Stimulated activated CD8-positive, alpha-beta memory T cell treated with anti-CD3 and anti-CD28 coated beads, Interleukin-7, amount 100 ng/mL, for 1 hour (primary cell): ENCODE measurements around the gene MICALL2.

Source experiments
- DNase-seq, 2 donors: peaks; one replicate each; pipeline ENCODE4 v3.0.0-alpha.2; 2020; ENCODE audit warnings: low read depth in 2 of 2

Gene MICALL2

DNA sequence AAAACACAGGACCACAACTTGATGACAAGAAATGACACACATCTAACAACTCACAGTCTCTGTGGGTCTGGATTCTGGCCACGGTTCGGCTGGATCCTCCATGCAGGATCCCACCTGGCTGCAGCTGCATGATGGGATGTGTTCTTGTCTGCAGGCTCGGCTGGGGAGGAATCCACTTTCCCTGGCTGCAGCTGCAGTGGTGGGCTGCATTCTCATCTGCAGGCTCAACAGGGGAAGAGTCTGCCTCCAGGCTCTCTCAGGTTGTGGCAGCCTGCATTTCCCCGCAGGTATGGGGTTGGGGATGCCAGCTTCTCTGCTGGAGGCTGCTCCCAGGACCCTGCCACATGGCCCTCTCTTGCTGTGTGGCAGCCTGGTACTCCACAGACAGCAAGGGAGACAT lies 64.9 kb downstream of the MICALL2 start:
- no peak for DNase-seq

DNA sequence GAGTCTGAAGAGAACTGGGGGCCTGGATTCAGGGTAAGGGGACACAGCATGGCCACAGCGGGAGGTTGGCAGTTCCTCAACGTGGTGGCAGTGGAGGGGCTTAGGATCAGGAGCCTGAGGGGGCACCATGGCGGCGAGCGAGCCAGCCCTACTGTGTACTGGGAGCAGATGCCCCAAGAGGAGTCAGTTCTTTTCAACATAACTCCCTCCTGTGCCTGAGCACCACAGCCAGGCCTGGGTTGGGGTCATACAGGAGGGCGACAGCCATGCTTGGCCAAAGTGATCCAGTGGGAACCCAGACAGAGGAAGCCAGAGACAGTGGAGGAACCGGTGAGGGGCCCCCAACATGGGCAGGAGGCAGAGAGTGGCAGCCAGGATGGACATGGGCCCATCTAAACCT lies 65.8 kb downstream of the MICALL2 start:
- no peak for DNase-seq

DNA sequence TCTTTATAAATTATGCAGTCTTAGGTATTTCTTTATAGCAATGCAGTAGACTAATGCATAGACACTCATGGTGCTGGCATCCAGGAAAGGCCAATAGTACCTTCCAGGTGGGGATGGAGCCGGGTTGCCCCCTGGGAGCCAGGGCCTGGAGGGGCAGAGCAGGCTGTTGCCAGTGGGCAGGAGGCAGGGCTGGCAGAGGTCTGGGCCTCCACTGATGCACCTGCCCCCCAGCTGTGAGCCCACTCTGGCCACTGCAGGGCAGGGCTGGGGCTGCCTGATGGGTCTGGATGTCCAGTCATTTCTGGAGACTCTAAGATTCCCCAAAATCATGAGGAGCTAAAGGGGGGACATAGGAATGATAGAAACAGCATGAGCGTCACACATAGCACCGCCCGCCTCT lies 66.7 kb downstream of the MICALL2 start:
- no peak for DNase-seq

DNA sequence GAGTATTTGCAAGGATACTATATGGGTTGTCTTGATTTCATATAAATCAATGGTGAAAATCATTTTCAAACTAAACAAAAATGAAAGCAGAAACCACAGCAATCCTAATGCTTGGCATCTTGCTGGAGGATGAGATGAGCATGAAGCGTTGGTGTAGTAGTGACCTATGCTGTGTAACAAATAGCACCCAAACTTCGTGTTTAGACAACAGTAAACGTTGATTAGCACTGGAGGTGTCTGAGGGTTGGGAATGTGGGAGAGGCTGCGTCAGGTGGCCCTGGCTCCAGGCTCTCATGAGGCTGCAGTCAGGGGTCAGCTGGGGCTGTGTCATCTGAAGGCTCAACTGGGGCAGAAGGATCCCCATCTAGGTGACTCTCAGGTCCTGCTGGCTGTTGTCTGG lies 67.8 kb downstream of the MICALL2 start:
- no peak for DNase-seq

DNA sequence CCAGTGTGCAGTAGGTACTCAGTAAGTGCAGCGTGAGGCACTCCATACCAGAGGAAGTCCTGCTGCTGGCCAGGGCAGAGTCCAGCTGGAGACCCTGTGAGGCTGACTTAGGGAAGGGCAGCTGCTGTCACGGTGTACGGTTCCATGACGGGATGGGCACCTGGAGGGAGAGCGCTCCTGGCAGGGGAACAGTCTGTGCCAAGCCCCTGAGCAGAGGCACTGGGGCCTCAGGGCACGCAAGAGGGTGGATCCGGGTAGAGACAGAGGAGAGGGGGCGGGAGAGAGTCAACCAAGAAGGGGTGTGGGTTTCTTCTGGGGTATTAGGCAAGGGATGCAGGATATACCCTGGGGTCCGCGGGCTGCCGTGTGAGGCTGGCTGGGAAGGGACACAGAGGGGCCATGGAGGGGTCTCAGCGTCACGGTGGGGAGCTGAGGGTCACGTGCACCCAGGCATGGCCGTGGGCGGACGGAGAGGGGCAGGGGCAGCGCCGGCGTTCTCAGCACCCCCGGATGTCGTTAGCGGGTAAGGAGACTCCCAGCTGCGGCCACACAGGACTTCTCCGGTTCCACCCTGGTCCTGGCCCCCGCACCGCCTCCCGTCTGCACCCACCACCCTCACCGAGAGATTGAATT lies 70.5 kb downstream of the MICALL2 start:
- no peak for DNase-seq

DNA sequence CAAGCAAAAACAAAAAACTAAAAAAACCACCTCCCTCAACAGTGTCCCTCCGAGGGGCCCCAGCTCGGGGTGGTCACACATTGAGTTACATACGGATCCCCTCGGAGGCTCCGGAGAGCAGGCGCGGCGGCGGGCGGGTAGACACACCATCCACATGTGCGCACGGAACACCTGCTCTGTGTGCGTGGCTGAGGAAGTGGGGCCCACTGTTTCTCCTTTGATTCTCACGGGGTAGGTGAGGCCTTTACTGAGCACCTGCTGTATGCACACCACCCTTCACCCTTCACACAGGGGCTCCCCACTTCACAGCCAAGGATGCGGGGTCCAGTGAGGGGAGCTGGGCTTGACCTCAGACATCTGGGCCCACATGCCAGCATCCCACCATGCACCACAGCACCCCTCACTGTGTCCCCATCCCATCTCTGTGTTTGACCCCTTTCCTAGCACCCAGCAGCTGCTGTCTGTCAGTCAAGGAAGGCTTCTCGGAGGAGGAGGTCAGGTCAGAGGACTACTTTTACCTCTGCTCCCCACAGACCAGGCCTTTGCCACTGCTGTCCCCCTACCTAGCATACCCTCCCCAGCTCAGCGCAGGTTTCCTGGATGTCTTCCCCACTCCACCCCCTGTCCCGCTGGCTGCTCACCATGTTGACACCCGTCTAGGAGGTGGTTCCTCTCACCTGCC lies 71.1 kb downstream of the MICALL2 start:
- DNase-seq = no peak

DNA sequence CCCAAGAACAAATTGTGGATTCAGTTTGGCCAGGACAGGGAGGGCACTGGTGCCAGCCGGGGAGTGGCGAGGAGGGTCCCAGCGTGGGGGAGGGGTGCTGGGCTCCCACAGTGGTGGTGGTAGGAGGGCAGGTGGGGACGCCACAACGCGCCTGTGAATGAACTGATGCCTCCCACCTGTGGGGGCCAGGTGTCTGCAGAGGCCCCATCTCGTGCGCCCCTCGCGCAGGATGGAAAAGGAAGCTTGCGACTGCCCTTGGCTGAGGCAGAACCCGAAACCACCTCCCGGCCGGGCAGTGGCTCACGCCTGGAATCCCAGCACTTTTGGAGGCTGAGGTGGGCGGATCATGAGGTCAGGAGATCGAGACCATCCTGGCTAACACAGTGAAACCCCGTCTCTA lies 72.0 kb downstream of the MICALL2 start:
- DNase-seq = no peak

DNA sequence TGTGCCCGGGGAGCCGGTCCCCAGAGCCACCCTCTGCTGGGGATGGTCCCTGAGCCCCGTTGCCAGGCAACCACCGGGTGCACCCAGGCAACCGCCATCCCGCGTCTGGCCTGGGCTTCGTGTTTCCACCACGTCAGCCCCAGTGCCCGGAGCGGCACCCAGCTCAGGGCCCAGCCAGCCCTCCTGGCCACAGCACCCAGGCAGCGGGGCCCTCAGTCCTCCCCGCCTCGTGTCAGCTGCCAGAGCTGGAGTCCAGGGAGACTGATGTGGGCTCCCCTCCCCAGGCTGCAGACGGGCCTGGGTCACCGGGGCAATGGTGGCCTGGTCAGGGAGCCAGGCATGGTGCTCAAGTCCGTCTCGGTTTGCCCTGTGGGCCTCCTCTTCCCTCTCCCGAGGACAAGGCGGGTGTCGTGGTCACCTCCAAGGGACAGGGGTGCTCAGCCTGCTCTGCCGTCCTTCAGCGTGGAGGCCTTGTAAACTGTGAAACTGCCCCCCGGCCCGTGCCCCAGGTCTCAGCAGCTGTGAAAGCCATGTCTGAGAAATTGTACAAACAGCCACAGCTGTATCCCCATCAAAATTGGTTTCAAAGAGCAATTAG lies 72.5 kb downstream of the MICALL2 start:
- no peak for DNase-seq

DNA sequence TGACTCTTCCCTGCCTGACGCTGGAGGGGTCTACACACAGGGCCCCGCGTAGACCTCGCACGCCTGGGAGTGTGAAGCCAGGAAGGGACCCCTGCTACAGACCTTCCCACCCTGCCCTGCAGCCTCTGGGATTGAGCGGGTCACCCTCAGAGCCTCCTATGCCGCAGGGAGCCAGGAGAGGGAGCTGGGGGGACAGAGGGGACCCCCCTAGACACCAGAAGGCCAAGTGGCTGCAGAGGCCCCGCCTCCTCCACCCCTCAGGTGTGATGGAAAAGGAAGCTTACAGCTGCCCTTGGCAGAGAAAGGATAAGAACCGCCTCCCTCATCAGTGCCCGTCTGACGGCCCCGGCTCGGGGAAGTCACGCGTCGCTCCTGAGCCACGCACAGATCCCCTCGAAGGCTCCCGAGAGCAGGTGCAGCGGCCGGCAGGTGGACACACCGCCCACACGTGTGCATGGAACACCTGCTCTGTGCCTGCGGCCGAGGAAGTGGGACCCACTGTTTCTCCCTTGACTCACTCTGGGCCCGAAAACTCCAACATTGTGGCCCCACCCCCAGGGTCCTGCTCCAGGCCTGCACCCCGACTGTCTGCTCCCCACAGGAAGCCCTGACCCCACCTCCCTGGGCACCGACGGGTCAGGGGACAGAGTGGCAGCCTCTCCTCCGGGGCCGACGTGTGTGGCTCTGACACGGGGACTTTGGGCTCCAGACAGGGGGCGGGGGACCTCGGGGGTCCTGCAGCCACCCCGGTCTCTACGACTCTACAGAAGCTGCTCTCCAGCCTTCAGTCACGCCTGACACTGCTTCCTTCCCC lies 73.3 kb downstream of the MICALL2 start:
- DNase-seq = no peak

DNA sequence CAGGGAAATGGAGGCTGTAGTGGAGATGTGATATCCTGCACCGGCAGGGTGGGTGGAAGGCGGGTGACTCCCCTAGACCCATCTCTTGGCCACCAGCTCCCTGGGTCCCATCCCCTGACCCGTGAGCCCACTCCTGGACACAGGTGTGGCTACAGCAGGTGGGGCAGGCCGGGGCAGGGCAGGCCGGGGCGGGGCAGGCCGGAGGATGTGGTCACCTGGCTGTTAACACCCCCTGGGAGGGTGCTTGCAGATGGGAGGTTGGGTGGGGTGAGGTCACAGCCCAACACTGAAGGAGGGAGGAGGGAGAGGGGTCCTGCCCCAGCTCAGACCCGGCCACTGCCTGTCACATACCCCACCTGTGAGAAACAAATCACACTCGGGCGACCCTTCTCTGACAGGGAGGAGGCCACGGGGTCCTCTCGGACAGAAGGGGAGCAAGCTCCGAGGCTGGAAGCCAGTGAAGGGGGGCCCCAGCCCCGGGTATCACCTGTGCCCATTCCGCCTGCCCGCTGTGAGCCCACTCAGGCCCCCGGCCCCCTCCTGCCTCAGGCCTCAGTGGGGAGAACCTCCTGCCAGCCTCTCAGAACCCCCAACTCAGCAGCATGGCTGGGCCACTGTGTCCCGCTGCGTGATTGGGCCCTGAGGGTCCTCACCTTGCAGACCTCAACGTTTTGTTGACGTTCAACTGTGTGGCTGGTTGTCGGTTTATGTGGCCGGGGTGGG lies 74.0 kb downstream of the MICALL2 start:
- no peak for DNase-seq
